Stomach (tissue), 4 donors: ENCODE data around the gene CXXC1.

Source experiments
- CTCF ChIP-seq, 7 experiments: fragments of 450-650 bp in 4 of 7; fragments of 200-600 bp in 3 of 7; sonication (generic) in 3 of 7; IDR thresholded peaks; one replicate each; pipeline ENCODE4 v1.5.1; 2016 to 2019; ENCODE audit warnings: antibody characterized with exemption in 7 of 7, control low read depth in 2 of 7, mild to moderate bottlenecking in 1 of 7
- POLR2A ChIP-seq, 4 donors: fragments of 450-650 bp; IDR thresholded peaks; one replicate each; pipeline ENCODE4 v1.6.1; 2016; ENCODE audit warnings: antibody characterized with exemption in 4 of 4, control low read depth in 2 of 4, mild to moderate bottlenecking in 1 of 4, moderate library complexity in 1 of 4
- POLR2AphosphoS5 ChIP-seq, 3 donors: sonication (generic); formaldehyde crosslinking; IDR thresholded peaks; one replicate each; pipeline ENCODE4 v1.6.1; 2016; ENCODE audit warnings: antibody characterized with exemption in 3 of 3

- TF ChIP-seq POLR2A (IDR thresholded peaks at IDR 0.05): no peak
- TF ChIP-seq CTCF (IDR thresholded peaks at IDR 0.05): no peak
- TF ChIP-seq POLR2AphosphoS5 (IDR thresholded peaks at IDR 0.05): no peak
Observed at GRCh38 chr18:50299626-50300388, 12.3 kb upstream of the CXXC1 start.
